ENCODE data around the gene CYFIP1. TPM values are rescaled to one million over a fixed set of nuclear protein-coding genes. Genes with fewer than 3 reads are reported as not detected.

The CYFIP1 gene
- polyA plus RNA-seq, 4 donors = 89.0 to 106 (median 96.2) TPM

DNA sequence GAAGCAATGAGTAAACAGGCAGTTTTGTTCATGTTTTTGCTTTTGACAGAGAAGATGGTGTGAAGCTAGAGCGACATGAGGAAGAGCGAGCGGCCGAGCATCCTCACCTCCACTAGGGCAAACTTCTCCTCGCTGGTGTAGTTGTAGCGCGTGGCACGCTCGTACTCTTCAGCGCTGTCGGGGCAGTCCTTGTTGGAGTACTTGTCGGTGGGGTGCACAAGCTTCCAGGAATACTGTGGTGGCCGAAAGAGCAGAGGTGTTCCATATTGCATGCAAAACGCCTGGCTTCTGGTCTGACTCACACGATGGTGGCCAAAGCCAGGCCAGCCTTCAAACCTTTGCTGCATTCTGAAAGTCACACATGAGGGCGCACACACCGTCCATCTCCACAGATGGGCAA is 54.3 kb downstream of the CYFIP1 start:
- DNase-seq (ENCODE audit: low read depth in 4 of 4, low spot score in 2 of 4) = no peak

- no peak for DNase-seq (ENCODE audit: low read depth in 4 of 4, low spot score in 2 of 4)
Observed at GRCh38 chr15:22922003-22922402, 58.2 kb downstream of the CYFIP1 start.

DNA sequence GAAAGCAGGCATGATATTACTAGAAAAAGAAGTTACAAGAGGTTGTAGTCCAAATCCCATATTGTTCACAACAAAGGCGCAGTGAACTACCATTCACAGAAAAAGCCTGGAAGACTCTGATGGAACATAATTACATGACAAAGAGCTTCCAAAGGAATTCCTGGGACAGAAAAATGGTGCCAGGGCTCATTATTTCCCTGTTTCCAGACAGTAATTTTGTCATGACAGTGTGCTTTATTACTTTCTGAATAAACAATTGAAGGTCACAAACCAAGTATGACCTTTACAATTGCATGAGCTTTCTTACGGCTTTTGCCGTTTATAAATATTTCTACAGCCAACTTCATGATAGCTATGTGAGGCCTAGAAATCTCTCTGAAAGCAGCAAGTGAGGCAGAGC is 61.0 kb downstream of the CYFIP1 start:
- no peak for DNase-seq (ENCODE audit: low read depth in 4 of 4, low spot score in 2 of 4)

DNA sequence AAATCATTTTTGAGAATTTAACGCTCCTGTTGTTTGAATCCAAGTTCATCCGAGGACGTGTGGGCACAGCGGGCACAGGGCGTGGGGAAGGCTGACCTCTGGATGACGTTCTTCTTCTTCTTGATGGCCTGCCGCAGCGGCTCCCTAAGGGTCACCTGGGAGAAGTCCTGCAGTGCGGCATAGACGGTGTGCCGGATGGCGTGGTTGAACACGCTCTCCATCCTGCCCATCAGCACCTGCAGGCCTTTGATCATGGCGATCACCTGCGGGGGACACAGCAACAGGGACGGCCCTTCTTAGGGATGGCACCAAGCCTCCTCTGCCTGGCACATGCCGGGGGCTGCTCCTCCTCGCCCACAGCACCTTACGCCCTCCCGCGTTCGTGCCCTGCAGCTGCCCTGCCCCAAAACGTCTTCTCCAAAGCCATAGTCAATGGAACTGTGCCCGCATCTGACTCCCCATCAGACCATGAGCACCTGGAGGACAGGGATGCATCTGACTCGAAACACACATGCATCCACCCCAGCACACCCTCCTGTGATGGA is 61.5 kb downstream of the CYFIP1 start:
- no peak for DNase-seq (ENCODE audit: low read depth in 4 of 4, low spot score in 2 of 4)

- DNase-seq (ENCODE audit: low read depth in 4 of 4, low spot score in 2 of 4) = no peak
Observed at GRCh38 chr15:22918056-22918455, 62.1 kb downstream of the CYFIP1 start.

- DNase-seq (ENCODE audit: low read depth in 4 of 4, low spot score in 2 of 4) = no peak
Observed at GRCh38 chr15:22917556-22917955, 62.6 kb downstream of the CYFIP1 start.

GRCh38 chr15:22916606-22917350 is 63.4 kb downstream of the CYFIP1 start:
- no peak for DNase-seq (ENCODE audit: low read depth in 4 of 4, low spot score in 2 of 4)

GRCh38 chr15:22915866-22916515 is 64.2 kb downstream of the CYFIP1 start:
- no peak for DNase-seq (ENCODE audit: low read depth in 4 of 4, low spot score in 2 of 4)

- no peak for DNase-seq (ENCODE audit: low read depth in 4 of 4, low spot score in 2 of 4)
Observed at GRCh38 chr15:22913646-22914380, 66.4 kb downstream of the CYFIP1 start.

DNA sequence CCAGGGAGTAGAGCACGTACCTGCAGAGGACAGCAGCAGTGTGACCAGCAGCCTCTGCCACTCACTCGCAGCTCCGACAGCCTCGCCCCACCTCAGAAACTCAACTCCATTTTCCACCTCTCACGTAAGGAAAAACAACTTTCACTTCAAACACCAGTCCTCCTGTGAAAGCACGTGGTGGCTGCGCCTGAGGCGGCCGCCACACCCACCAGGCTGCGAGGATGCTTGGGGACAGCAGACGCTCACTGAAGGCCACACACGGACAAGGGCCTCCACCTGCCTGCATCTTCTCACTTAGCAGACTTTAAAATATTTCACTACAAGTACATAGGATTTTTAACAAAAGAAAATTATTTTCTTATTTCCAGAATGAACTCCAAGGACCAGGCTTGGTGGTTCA is 67.9 kb downstream of the CYFIP1 start:
- DNase-seq (ENCODE audit: low read depth in 4 of 4, low spot score in 2 of 4) = no peak

GRCh38 chr15:22911306-22911705 is 68.9 kb downstream of the CYFIP1 start:
- no peak for DNase-seq (ENCODE audit: low read depth in 4 of 4, low spot score in 2 of 4)

- DNase-seq (ENCODE audit: low read depth in 4 of 4, low spot score in 2 of 4) = no peak
Observed at GRCh38 chr15:22908830-22909229, 71.3 kb downstream of the CYFIP1 start.

DNA sequence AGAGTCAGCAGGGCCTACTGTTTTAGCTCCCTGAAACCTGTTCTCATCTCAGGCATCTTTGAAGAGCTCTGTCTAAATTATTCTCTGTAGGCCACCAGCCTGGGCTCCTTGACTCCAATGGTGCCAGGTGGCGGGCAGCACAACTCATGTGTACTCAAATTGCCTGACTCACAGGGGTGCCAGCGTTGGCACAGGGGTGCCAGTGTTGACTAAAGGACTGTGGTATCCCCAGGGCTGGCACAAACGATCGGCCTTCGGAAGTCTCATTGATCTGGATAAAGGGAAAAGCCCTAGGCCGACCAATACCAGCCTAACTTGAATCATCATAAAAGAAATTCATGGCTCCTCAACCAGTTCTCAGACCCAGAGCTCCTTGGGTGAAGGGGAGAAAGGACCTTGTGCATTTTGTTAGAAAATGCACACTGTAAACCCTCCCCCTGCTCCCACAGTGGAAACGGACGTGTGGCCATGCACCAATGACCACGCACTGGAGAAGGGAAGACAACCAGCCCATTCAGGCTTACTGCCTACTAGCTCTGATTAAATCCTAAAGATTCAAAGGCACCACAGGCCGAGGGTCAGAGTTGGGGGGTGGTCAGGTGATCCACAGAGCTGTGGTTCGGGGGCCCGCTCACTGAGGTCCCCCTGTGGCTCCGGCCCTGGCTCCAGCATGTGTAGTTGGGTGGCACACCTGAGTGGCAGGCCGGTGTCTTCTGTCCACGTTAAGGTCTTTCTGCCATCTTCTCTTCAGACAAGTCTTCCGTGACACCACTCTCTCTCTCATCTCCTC is 72.8 kb downstream of the CYFIP1 start:
- DNase-seq (ENCODE audit: low read depth in 4 of 4, low spot score in 2 of 4) = no peak

DNA sequence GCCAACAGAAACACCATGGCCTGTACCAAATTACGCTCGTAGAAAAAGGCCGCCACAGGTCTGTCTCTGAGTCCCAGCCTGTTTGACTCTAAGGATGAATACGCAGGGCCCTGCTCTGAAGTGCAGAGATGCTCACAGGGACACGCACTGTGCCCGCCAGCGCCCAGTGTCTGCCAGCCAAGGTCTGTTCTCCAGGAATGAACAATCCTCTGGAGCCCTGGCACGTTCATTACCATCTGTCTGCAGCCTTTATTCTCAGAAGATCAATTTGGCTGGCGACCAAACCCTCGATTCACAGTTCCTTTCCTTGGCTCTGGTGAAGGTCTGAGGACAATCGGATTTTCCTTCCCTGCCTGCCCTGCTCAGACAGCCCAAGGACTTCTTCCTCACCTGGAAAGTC is 75.4 kb downstream of the CYFIP1 start:
- no peak for DNase-seq (ENCODE audit: low read depth in 4 of 4, low spot score in 2 of 4)

- DNase-seq (ENCODE audit: low read depth in 4 of 4, low spot score in 2 of 4) = no peak
Observed at GRCh38 chr15:22903961-22904534, 76.1 kb downstream of the CYFIP1 start.

DNA sequence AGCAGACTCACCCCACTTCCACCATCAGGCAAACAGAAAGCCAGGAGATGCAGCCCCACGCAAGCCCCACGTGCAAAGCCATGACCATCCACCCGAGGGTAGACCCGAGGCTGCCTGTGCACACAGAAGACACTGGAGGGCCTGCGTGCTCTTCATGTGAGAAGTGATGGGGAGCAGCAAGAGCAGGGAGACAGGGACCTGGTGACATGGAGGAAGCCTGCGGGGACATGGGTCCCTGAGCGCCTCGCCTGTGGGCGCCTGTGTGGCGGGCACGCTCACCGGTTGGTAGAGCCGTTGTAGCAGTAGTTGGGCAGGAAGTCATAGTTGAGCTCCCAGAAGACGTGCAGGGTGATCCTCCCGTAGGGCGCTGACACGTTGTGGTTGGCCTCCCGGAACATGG is 76.7 kb downstream of the CYFIP1 start:
- DNase-seq (ENCODE audit: low read depth in 4 of 4, low spot score in 2 of 4) = no peak

DNA sequence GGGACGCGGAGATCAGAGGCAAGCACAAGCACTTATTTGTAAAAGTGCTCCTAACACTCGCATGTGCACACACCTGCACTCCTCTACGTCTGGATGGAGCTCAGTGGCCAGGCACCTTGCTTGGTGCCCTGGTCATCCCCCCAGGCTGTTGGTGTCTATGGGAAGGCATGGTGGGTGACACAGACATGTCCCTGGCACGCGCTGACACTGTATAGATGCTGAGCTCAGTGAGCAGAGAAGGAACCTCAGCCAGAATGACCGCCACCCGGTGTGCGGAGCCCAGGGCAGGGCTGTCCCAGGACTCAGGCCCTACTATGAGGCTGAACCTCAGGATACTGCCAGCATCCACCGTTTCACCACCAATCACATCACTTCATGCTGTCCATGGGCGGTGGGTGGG is 77.2 kb downstream of the CYFIP1 start:
- DNase-seq (ENCODE audit: low read depth in 4 of 4, low spot score in 2 of 4) = no peak

GRCh38 chr15:22902578-22902977 is 77.6 kb downstream of the CYFIP1 start:
- no peak for DNase-seq (ENCODE audit: low read depth in 4 of 4, low spot score in 2 of 4)

DNA sequence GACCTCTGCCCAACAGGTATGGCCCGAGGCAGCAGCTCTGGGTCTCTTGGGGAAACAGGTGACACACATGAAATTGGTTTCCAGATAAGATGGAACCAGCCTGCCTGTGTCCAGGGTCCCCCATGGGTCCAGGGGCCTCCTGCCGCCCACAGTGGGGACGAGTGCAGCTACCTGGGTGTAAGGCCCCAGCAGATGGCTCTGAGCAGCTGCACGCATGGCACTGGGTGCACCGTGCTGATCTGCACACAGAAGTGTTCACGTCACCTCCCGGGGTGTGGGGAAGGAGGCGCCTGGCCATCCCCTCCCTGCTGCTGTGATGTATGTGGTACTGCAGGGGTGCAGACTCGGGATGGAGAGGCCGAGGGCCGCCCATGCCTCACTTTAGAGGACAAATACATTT is 78.1 kb downstream of the CYFIP1 start:
- no peak for DNase-seq (ENCODE audit: low read depth in 4 of 4, low spot score in 2 of 4)

DNA sequence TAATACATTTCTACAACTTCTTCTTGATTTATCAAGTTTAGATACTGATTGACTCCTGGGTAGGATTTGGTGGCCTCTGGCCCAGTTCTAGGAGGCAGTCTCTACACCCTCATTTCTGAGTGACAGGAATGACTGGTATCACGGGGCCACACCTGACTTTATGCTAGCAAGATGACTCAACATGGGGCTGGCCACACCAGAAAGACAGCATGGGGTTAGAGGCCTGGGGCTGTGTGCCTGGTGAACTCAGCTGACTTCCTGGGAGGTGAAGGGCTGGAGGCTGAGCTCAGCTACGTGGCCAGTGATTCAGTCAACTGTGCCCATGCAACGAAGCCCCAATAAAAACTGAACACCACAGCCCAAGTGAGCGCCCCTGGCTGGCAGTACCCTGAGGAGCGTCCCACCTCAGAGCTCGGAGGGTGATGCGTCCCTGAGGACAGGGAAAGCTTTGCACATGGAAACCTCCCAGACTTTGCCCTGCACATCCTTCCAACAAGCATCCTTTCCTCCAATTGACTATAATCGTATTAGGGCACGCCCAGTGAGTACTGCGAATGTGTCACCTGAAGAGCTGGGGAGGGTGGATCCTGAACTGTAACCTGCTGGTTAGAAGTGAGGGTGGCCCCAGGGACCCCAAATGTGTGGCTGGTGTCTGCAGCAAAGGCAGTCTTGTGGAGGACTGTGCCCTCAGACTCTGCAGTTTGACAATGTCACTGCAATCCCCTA is 84.5 kb downstream of the CYFIP1 start:
- DNase-seq (ENCODE audit: low read depth in 4 of 4, low spot score in 2 of 4) = no peak
